Mesodermal cell (in vitro differentiated cells): Measurements from ENCODE around the gene GPR158.

ENCODE experiments used
- H3K27ac ChIP-seq: 2 replicates; pipeline ENCODE4 v1.7.0; 2013; ENCODE audit warnings: mild to moderate bottlenecking, low read depth, low read length, moderate library complexity; ENCODE audit not compliant: severe bottlenecking
- H3K36me3 ChIP-seq: 2 replicates; pipeline ENCODE4 v1.7.1; 2013; ENCODE audit warnings: mild to moderate bottlenecking, low read length, moderate library complexity; ENCODE audit not compliant: control insufficient read depth, insufficient read depth
- H3K4me1 ChIP-seq: one replicate; pipeline ENCODE4 v1.7.1; 2013; ENCODE audit warnings: mild to moderate bottlenecking, low read length; ENCODE audit not compliant: insufficient read depth, control insufficient read depth, poor library complexity, severe bottlenecking
- H3K4me3 ChIP-seq: 2 replicates; pipeline ENCODE4 v1.7.0; 2013; ENCODE audit warnings: low read length, control low read depth, mild to moderate bottlenecking; ENCODE audit not compliant: insufficient read depth, poor library complexity, severe bottlenecking; ENCODE audit errors: extremely low read depth
- H3K9me3 ChIP-seq: 2 replicates; pipeline ENCODE4 v1.7.1; 2013; ENCODE audit warnings: mild to moderate bottlenecking, low read length, moderate library complexity; ENCODE audit not compliant: control insufficient read depth
- WGBS, 2 experiments: methylation state at CpG; one replicate each; pipeline ENCODE4 v1.1.5; 2013; ENCODE audit warnings: missing lambda C conversion rate in 2 of 2; ENCODE audit not compliant: insufficient coverage in 2 of 2; 5-methylcytosine and 5-hydroxymethylcytosine counted together

GPR158 gene

GRCh38 chr10:25465582-25466372 lies 291.0 kb downstream of the GPR158 start:
- Histone ChIP-seq H3K27ac (no peak overlapping the region), H3K4me1 (no peaks in the 10 kb centered on the region), H3K9me3 (no peaks in the 10 kb centered on the region), H3K36me3 (no peaks in the 10 kb centered on the region), H3K4me3 (no peak overlapping the region)
- 93 to 97% methylated on average over 12 to 18 of the region's 20 CpGs for WGBS, 2 experiments

GRCh38 chr10:25467881-25468280 lies 293.1 kb downstream of the GPR158 start:
- WGBS, 2 experiments, result 76 to 87% methylated on average over 5 to 6 of the region's 8 CpGs
- H3K9me3 ChIP-seq, result no peaks in the 10 kb centered on the region
- no peaks in the 10 kb centered on the region for H3K36me3 ChIP-seq
- no peak overlapping the region for H3K27ac ChIP-seq
- H3K4me3 ChIP-seq, result no peak overlapping the region
- H3K4me1 ChIP-seq, result no peaks in the 10 kb centered on the region

- Histone ChIP-seq H3K4me3 (no peak overlapping the region), H3K36me3 (no peaks in the 10 kb centered on the region), H3K27ac (no peak overlapping the region), H3K4me1 (no peaks in the 10 kb centered on the region), H3K9me3 (peaks cover 5% of the 10 kb centered on the region)
- 100% methylated on average over 1 of the region's 3 CpGs for WGBS, 2 experiments
Measured at GRCh38 chr10:25481467-25481866, 306.7 kb downstream of the GPR158 start.

GRCh38 chr10:25483999-25484398 lies 309.2 kb downstream of the GPR158 start:
- H3K36me3 ChIP-seq, result no peaks in the 10 kb centered on the region
- H3K4me3 ChIP-seq, result no peak overlapping the region
- no peak overlapping the region for H3K27ac ChIP-seq
- no peaks in the 10 kb centered on the region for H3K4me1 ChIP-seq
- WGBS, 2 experiments, result 86 to 88% methylated on average over 3 of the region's 4 CpGs
- peaks cover 6% of the 10 kb centered on the region for H3K9me3 ChIP-seq

- H3K4me1 ChIP-seq, result peaks cover 5% of the 10 kb centered on the region
- H3K27ac ChIP-seq, result no peak overlapping the region
- WGBS, 2 experiments, result 100% methylated on average over 3 of the region's 5 CpGs; no CpG with 5 or more reads in 1 of the 2 experiments
Measured at GRCh38 chr10:25487266-25487665, 312.5 kb downstream of the GPR158 start.

GRCh38 chr10:25492040-25492439 lies 317.2 kb downstream of the GPR158 start:
- no CpG with 5 or more reads among the region's 1 CpG for WGBS, 2 experiments
- H3K36me3 ChIP-seq, result no peaks in the 10 kb centered on the region
- H3K4me3 ChIP-seq, result no peak overlapping the region
- H3K4me1 ChIP-seq, result peaks cover 15% of the 10 kb centered on the region
- no peaks in the 10 kb centered on the region for H3K9me3 ChIP-seq
- peak overlapping the region; percentile 44 for H3K27ac ChIP-seq

More at GRCh38 chr10:25487266-25487665, 312.5 kb downstream of the GPR158 start:
- Histone ChIP-seq H3K9me3 (peaks cover 6% of the 10 kb centered on the region), H3K4me3 (no peak overlapping the region), H3K36me3 (no peaks in the 10 kb centered on the region)

GRCh38 chr10:25492680-25493079 lies 317.9 kb downstream of the GPR158 start:
- peaks cover 15% of the 10 kb centered on the region for H3K4me1 ChIP-seq
- H3K9me3 ChIP-seq, result no peaks in the 10 kb centered on the region
- no peaks in the 10 kb centered on the region for H3K36me3 ChIP-seq
- no peak overlapping the region for H3K4me3 ChIP-seq
- peak overlapping the region; percentile 98 for H3K27ac ChIP-seq

GRCh38 chr10:25493122-25493893 lies 318.5 kb downstream of the GPR158 start:
- Histone ChIP-seq H3K4me3 (no peak overlapping the region), H3K9me3 (no peaks in the 10 kb centered on the region), H3K4me1 (peaks cover 15% of the 10 kb centered on the region), H3K36me3 (no peaks in the 10 kb centered on the region), H3K27ac (peak overlapping the region; percentile 98)
- 0% methylated on average over 1 of the region's 4 CpGs; no CpG with 5 or more reads in 1 of the 2 experiments for WGBS, 2 experiments

- Histone ChIP-seq H3K36me3 (no peaks in the 10 kb centered on the region), H3K4me1 (peaks cover 23% of the 10 kb centered on the region), H3K9me3 (no peaks in the 10 kb centered on the region), H3K4me3 (no peak overlapping the region), H3K27ac (no peak overlapping the region)
- 100% methylated on average over 1 to 2 of the region's 3 CpGs for WGBS, 2 experiments
Measured at GRCh38 chr10:25497246-25497645, 322.4 kb downstream of the GPR158 start.

- Histone ChIP-seq H3K36me3 (no peaks in the 10 kb centered on the region), H3K4me1 (peaks cover 26% of the 10 kb centered on the region), H3K27ac (no peak overlapping the region), H3K9me3 (no peaks in the 10 kb centered on the region), H3K4me3 (no peak overlapping the region)
- WGBS, 2 experiments, result 85 to 93% methylated on average over 4 to 5 of the region's 5 CpGs
Measured at GRCh38 chr10:25498645-25499044, 323.8 kb downstream of the GPR158 start.

GRCh38 chr10:25501912-25502311 lies 327.1 kb downstream of the GPR158 start:
- H3K4me1 ChIP-seq, result peaks cover 19% of the 10 kb centered on the region
- 81 to 89% methylated on average over 4 of the region's 4 CpGs for WGBS, 2 experiments
- H3K4me3 ChIP-seq, result no peak overlapping the region
- no peaks in the 10 kb centered on the region for H3K9me3 ChIP-seq
- peak overlapping the region; percentile 56 for H3K27ac ChIP-seq
- no peaks in the 10 kb centered on the region for H3K36me3 ChIP-seq
